ENCODE measurements around the gene RPL32. TPM values are rescaled to one million over a fixed set of nuclear protein-coding genes. Genes with fewer than 3 reads are reported as not detected.

Gene RPL32
- total and polyA plus RNA-seq, 9 of the 15 experiments (the other 6 are each of a cell fraction or from before 2014, with no cell fraction given) = 2,738 to 6,200 (median 4,286) TPM

DNA sequence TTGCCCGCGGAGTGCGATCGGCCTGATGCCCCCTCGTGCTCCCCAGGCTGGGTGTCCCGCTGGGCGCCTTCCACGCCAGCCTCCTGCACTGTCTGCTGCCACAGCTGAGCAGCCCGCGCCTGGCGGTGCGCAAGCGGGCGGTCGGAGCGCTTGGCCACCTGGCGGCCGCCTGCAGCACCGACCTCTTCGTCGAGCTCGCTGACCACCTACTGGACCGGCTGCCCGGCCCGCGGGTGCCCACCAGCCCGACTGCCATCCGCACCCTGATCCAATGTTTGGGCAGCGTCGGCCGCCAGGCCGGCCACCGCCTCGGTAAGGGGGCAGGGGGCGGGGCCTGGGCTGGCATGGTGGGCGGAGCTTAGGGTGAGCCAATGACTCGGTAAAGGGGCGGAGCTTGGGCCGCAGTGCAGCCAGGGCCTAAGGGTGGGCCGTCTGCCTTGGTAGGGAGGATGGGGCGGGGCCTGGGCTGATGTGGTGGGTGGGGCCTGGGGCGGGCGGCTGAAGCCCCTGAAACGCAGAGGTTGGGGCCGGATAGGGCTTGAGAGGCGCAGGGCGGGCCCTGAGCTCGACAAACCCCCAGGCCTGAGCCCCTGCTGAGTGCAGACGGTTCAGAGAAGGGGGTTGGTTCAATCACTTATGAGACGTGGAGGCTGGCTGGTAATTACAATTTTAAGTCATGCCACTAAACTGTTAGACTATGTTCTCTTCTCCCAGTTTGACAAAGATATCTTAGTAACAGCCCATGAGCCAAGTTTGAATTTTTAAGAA is 31.2 kb downstream of the RPL32 start:
- CTCF ChIA-PET (ENCODE audit: low intra/inter-chr PET ratio) = interaction anchor here (1.1 kb wide), 1 partner anchor 23 kb away, joined by 4 read pairs; no protein-coding TSS in a partner anchor
- Histone ChIP-seq H3K36me3 (ENCODE audit: control insufficient read depth, insufficient read depth, low read length) (peaks cover 44% of the 10 kb centered on the region; the same call in 2 of the 3 replicates), H3K4me3 (peak overlapping the region; percentile 59), H2AFZ (ENCODE audit: low read depth, low read length) (peak overlapping the region; percentile 91), H3K79me2 (ENCODE audit: control insufficient read depth, insufficient read depth, low read length) (no peaks in the 10 kb centered on the region), H3K4me2 (ENCODE audit: insufficient read depth, low read length) (peak overlapping the region; percentile 81), H3K4me1 (replicated peaks in 1 of 2; ENCODE audit: control insufficient read depth in 2 of 2, insufficient read depth in 2 of 2, low read length in 2 of 2) (peaks cover 9 to 20% of the 10 kb centered on the region in 2 experiments; a peak in 4 of 5 replicates), H3K9me3 (replicated peaks; ENCODE audit: control insufficient read depth, insufficient read depth, low read depth, low read length) (no peaks in the 10 kb centered on the region), H3K27ac (ENCODE audit: extremely low read depth, low read depth, low read length) (peak overlapping the region; percentile 13; the same call in 2 of the 3 replicates), H3K9me1 (ENCODE audit: control insufficient read depth, insufficient read depth, low read length) (no peaks in the 10 kb centered on the region), H3K27me3 (ENCODE audit: control insufficient read depth in 2 of 2, insufficient read depth in 2 of 2, low read length in 2 of 2) (no peaks in the 10 kb centered on the region), H3K9ac (ENCODE audit: insufficient read depth in 1 of 2, low read depth in 2 of 2, low read length in 2 of 2) (peak overlapping the region; percentile 53 to 90), H4K20me1 (replicated peaks; ENCODE audit: control insufficient read depth, insufficient read depth, low read length) (no peaks in the 10 kb centered on the region)
- no TSS peak for BruUV-seq (replicated peaks)
- in situ Hi-C loops (cut with MboI) = no loop called here
- intact Hi-C loops (cut with micrococcal nuclease) = no loop called here
- POLR2A ChIA-PET = interaction anchor here (0.6 to 7.5 kb wide), 11 partner anchors 10 to 671 kb away, joined by 3 to 108 read pairs (median 4); partner anchors contain the start of genes CAND2 and RPL32
- WGBS (ENCODE audit: insufficient coverage, low coverage, missing lambda C conversion rate) = 2% methylated on average over 50 of the region's 50 CpGs
- DNase-seq (ENCODE audit: extremely low read depth in 1 of 4, low spot score in 3 of 4) (peak; percentile 98 to 100 (median 100)), ATAC-seq (peak; percentile 99), FAIRE-seq (peak; percentile 93)
- peak; percentile 16; the same call in 1 of the 2 replicates for TF ChIP-seq CREB1 (IDR thresholded peaks at IDR 0.05)
- TF ChIP-seq CREB1 (CRISPR knock-in tag; IDR thresholded peaks at IDR 0.05) = peak; percentile 52; the same call in 1 of the 2 replicates
- TF ChIP-seq U2AF1 (optimal IDR thresholded peaks at IDR 0.05; ENCODE audit: low read depth, low read length) = peak; percentile 93
- TF ChIP-seq KAT7 (CRISPR knock-in tag; IDR thresholded peaks at IDR 0.05; ENCODE audit: borderline replicate concordance) = 0 out of 2 replicates have a peak, but pooled peaks have one; percentile 53
- TF ChIP-seq IRF2 (CRISPR knock-in tag; IDR thresholded peaks at IDR 0.05) = no peak
- no peak for TF ChIP-seq RBM22 (IDR thresholded peaks at IDR 0.05; ENCODE audit: low read depth, low read length, poor library complexity, severe bottlenecking)
- TF ChIP-seq, protein P1, sequence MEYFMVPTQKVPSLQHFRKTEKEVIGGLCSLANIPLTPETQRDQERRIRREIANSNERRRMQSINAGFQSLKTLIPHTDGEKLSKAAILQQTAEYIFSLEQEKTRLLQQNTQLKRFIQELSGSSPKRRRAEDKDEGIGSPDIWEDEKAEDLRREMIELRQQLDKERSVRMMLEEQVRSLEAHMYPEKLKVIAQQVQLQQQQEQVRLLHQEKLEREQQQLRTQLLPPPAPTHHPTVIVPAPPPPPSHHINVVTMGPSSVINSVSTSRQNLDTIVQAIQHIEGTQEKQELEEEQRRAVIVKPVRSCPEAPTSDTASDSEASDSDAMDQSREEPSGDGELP (CRISPR knock-in tag; IDR thresholded peaks at IDR 0.05; ENCODE audit: borderline replicate concordance) = peak; percentile 98
- no peak for TF ChIP-seq SOX6 (IDR thresholded peaks at IDR 0.05)
- peak; percentile 76 for TF ChIP-seq L3MBTL2 (IDR thresholded peaks at IDR 0.05)
- peak; percentile 81 for TF ChIP-seq CTBP1 (IDR thresholded peaks at IDR 0.05; ENCODE audit: borderline replicate concordance)
- no peak for TF ChIP-seq NR1H2 (CRISPR knock-in tag; IDR thresholded peaks at IDR 0.05)
- no peak for TF ChIP-seq TEAD4 (IDR thresholded peaks at IDR 0.05; ENCODE audit: low read length)
- TF ChIP-seq TEAD4 (CRISPR knock-in tag; IDR thresholded peaks at IDR 0.05; ENCODE audit: borderline replicate concordance) = no peak
- 0 out of 2 replicates have a peak, but pooled peaks have one; percentile 43 for TF ChIP-seq ELF4 (CRISPR knock-in tag; IDR thresholded peaks at IDR 0.05)
- no peak for TF ChIP-seq BDP1 (IDR thresholded peaks at IDR 0.05; ENCODE audit: insufficient read depth, insufficient read length)
- TF ChIP-seq CAMTA2 (CRISPR knock-in tag; conservative IDR thresholded peaks at IDR 0.05) = no peak
- no peak for TF ChIP-seq TGIF2 (CRISPR knock-in tag; IDR thresholded peaks at IDR 0.05)
- TF ChIP-seq, protein P2, sequence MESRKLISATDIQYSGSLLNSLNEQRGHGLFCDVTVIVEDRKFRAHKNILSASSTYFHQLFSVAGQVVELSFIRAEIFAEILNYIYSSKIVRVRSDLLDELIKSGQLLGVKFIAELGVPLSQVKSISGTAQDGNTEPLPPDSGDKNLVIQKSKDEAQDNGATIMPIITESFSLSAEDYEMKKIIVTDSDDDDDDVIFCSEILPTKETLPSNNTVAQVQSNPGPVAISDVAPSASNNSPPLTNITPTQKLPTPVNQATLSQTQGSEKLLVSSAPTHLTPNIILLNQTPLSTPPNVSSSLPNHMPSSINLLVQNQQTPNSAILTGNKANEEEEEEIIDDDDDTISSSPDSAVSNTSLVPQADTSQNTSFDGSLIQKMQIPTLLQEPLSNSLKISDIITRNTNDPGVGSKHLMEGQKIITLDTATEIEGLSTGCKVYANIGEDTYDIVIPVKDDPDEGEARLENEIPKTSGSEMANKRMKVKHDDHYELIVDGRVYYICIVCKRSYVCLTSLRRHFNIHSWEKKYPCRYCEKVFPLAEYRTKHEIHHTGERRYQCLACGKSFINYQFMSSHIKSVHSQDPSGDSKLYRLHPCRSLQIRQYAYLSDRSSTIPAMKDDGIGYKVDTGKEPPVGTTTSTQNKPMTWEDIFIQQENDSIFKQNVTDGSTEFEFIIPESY (CRISPR knock-in tag; IDR thresholded peaks at IDR 0.05) = peak; percentile 97
- no peak for TF ChIP-seq MBD2 (IDR thresholded peaks at IDR 0.05; ENCODE audit: borderline replicate concordance, low read depth)
- no peak for TF ChIP-seq ZFP30 (CRISPR knock-in tag; IDR thresholded peaks at IDR 0.05; ENCODE audit: borderline replicate concordance)
- peak; percentile 74 for TF ChIP-seq SMC3 (conservative IDR thresholded peaks at IDR 0.05; ENCODE audit: insufficient read depth, low read depth, low read length)
